Upper lobe of left lung (tissue), 6 donors: Measurements from ENCODE around the gene TMBIM6. TPM values are rescaled to one million over a fixed set of nuclear protein-coding genes. Genes with fewer than 3 reads are reported as not detected.

ENCODE experiments used
- ATAC-seq, 2 donors: fragments of 200-7000 bp; cut with Tn5 transposase; one replicate each; pipeline ENCODE4 v1.9.1; 2022; ENCODE audit warnings: mild to moderate bottlenecking in 2 of 2, moderate library complexity in 2 of 2; ENCODE audit not compliant: low FRiP score in 2 of 2
- DNase-seq, 2 donors: peaks; one replicate each; pipeline ENCODE4 v3.0.0-alpha.2; 2019 to 2020
- H3K27ac ChIP-seq, 4 donors: fragments of 200-600 bp; sonication (generic); one replicate each; pipeline ENCODE4 v1.5.1; 2016 to 2019
- H3K27me3 ChIP-seq, 4 donors: fragments of 200-600 bp; sonication (generic); one replicate each; pipeline ENCODE4 v1.5.1; 2017 to 2019
- H3K36me3 ChIP-seq, 4 donors: fragments of 200-600 bp; sonication (generic); one replicate each; pipeline ENCODE4 v1.5.1; 2016 to 2019
- H3K4me1 ChIP-seq, 4 donors: fragments of 200-600 bp; sonication (generic); one replicate each; pipeline ENCODE4 v1.5.1; 2018 to 2019
- H3K4me3 ChIP-seq, 4 donors: fragments of 200-600 bp; sonication (generic); one replicate each; pipeline ENCODE4 v1.5.1; 2017 to 2019; ENCODE audit warnings: mild to moderate bottlenecking in 2 of 4, moderate library complexity in 1 of 4
- H3K9me3 ChIP-seq, 4 donors: fragments of 200-600 bp; sonication (generic); one replicate each; pipeline ENCODE4 v1.5.1; 2018 to 2019
- EP300 ChIP-seq, 4 donors: sonication (generic); formaldehyde crosslinking; IDR thresholded peaks; one replicate each; pipeline ENCODE4 v1.5.1; 2017; ENCODE audit warnings: antibody characterized with exemption in 4 of 4, control low read depth in 2 of 4
- POLR2A ChIP-seq, 4 donors: fragments of 450-650 bp; IDR thresholded peaks; one replicate each; pipeline ENCODE4 v1.5.1; 2016 to 2017; ENCODE audit warnings: antibody characterized with exemption in 4 of 4, mild to moderate bottlenecking in 2 of 4
- POLR2AphosphoS5 ChIP-seq, 2 donors: sonication (generic); formaldehyde crosslinking; IDR thresholded peaks; one replicate each; pipeline ENCODE4 v1.5.1; 2017; ENCODE audit warnings: antibody characterized with exemption in 2 of 2
- WGBS, 2 donors: methylation state at CpG; one replicate each; pipeline ENCODE4 v1.1.5; 2017 to 2018; 5-methylcytosine and 5-hydroxymethylcytosine counted together
- total RNA-seq, 6 donors: library from RNA; depleted of rRNA in 4 of 6; stranded (reverse); fragments of >200 nt in 4 of 6; gene quantifications; one replicate each; pipeline versions ENCODE4 v1.1.0 to v1.2.1, GENCODE V29; 2016 to 2021
- TF ChIP-seq, protein P1 (sequence below), 6 experiments: fragments of 450-650 bp in 4 of 6; fragments of 200-600 bp in 2 of 6; sonication (generic) in 2 of 6; IDR thresholded peaks; one replicate each; pipeline ENCODE4 v1.5.1; 2016 to 2019; ENCODE audit warnings: antibody characterized with exemption in 6 of 6
- donor health status: DM: no; HTN: no; CAD: no; lungs with moderate emphysema.
- donor health status: DM: no; HTN: yes; CAD: no; lungs with severe emphysema.

The TMBIM6 gene, protein sequence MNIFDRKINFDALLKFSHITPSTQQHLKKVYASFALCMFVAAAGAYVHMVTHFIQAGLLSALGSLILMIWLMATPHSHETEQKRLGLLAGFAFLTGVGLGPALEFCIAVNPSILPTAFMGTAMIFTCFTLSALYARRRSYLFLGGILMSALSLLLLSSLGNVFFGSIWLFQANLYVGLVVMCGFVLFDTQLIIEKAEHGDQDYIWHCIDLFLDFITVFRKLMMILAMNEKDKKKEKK
- 100 to 1,000 TPM; 185 to 831 (median 594) TPM for total RNA-seq

DNA sequence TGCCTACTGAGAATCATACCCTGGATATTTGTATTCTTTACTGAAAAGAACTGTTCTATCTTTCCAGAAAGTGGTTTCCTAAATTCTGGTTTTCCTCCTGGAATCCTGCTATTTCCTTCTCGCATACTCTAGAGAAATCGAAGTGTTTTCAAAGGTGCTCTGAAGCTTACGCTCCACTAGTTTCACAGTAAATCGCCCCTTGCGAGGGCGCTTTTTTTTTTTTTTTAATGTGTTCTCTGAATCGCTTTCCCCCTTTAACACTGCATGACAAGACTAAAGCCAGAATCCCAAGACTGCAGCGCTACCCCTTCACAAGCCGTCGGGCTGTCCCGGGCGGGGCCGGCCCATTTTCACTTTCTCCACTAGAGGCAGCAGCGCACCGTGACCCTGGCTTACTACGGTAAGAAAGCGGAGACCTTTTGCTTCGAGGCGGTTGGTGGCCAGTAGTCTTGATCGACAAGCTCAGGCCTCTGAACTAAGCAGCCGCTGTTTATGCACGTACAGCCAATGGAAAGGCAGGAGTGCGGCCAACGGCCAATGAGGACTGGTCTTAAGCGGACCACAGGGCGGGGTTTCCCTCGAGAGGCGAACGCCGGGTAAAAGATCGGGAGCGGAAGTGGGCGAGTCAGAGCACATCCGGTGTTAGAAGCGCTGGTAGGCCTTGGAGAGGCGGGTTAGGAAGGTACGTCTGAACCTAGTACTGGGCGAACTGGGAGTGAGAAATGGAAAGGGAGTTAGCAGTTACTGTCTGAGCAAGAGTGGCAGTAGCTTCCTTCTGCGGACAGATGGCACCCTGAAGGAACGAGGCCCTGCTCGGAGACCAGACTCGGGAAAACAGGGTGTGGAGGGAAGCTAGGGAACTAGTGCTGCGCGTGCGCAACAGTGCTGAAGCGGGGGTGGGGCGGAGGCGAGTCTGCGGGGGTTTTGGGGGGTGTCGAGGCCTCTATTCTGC lies at the start of gene TMBIM6:
Gene TMBIM6, plus strand, starts transcription at position 628 of the 952 bp plus-strand sequence. CDS start 10,937 bp downstream, outside the sequence.
- WGBS, 2 donors = 5% methylated on average over 43 to 44 of the region's 50 CpGs
- TF ChIP-seq EP300 (IDR thresholded peaks at IDR 0.05) (peak in 2 of 4 donors; percentile 6 to 82), POLR2A (IDR thresholded peaks at IDR 0.05) (peak; percentile 91 to 99 (median 98)), POLR2AphosphoS5 (IDR thresholded peaks at IDR 0.05) (peak; percentile 99 to 100)
- TF ChIP-seq, protein P1, sequence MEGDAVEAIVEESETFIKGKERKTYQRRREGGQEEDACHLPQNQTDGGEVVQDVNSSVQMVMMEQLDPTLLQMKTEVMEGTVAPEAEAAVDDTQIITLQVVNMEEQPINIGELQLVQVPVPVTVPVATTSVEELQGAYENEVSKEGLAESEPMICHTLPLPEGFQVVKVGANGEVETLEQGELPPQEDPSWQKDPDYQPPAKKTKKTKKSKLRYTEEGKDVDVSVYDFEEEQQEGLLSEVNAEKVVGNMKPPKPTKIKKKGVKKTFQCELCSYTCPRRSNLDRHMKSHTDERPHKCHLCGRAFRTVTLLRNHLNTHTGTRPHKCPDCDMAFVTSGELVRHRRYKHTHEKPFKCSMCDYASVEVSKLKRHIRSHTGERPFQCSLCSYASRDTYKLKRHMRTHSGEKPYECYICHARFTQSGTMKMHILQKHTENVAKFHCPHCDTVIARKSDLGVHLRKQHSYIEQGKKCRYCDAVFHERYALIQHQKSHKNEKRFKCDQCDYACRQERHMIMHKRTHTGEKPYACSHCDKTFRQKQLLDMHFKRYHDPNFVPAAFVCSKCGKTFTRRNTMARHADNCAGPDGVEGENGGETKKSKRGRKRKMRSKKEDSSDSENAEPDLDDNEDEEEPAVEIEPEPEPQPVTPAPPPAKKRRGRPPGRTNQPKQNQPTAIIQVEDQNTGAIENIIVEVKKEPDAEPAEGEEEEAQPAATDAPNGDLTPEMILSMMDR (IDR thresholded peaks at IDR 0.05) = peak; percentile 94 to 97 (median 97)
- Histone ChIP-seq H3K36me3 (peaks cover 0 to 5% (median 0%) of the 10 kb centered on the region in 4 donors), H3K4me3 (peak within 1 kb of the TSS; percentile 58 to 81 (median 68)), H3K4me1 (peaks cover 35 to 48% (median 38%) of the 10 kb centered on the region in 4 donors), H3K27ac (peak within 1 kb of the TSS; percentile 95 to 99 (median 98)), H3K27me3 (no peaks in the 10 kb centered on the region), H3K9me3 (no peaks in the 10 kb centered on the region)
- ATAC-seq (peak; percentile 98 to 100), DNase-seq (peak; percentile 94 to 100)

DNA sequence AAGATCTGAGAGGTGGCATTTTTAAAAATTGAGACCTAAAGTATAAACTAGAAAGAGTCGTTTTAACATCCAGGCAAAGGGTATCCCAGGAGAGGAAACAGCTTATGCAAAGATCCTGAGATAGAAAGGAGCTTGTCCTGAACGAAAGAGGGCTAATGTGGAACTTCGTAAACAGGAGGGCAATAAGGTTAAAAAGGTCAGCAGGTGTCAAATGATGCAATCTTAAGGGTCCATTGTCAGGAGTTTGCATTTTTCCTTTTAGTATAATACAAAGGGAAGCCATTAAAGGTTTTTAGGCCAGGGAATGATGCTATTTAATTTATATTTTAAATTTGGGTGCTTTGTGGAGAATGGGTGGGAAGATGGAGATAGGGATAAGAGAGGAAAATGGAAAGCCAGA lies 48.5 kb upstream of the TMBIM6 start:
- TF ChIP-seq EP300 (IDR thresholded peaks at IDR 0.05) (no peak), POLR2AphosphoS5 (IDR thresholded peaks at IDR 0.05) (no peak), POLR2A (IDR thresholded peaks at IDR 0.05) (no peak)
- TF ChIP-seq, protein P1 (IDR thresholded peaks at IDR 0.05) = no peak
- ATAC-seq (no peak), DNase-seq (no peak)
- Histone ChIP-seq H3K4me1 (peaks cover 19 to 37% (median 30%) of the 10 kb centered on the region in 4 donors), H3K36me3 (no peaks in the 10 kb centered on the region), H3K27ac (no peak overlapping the region), H3K9me3 (no peaks in the 10 kb centered on the region), H3K4me3 (no peak overlapping the region), H3K27me3 (no peaks in the 10 kb centered on the region)
- WGBS, 2 donors = 50 to 54% methylated on average over 3 of the region's 3 CpGs

DNA sequence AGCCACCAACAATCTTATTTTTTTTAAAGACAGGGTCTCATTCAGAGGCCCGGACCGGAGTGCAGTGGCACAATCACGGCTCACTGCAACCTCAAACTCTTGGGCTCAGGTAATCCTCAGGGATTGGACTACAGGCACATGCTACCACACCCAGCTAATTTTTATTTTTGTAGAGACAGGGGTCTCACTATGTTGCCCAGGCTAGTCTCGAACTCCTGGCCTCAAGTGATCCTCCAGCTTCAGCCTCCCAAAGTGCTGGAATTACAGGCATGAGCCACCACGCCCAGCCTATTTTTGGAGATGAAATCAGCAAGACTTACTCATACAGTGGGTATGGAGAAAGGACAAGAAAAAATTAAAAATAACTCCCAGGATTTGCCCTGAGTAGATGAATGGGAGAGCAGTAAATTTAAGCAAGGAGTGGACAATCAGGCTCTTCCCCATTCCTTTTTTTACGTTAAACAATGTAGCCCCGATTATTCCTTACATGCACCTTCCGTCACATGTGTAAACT lies 47.4 kb upstream of the TMBIM6 start:
- H3K36me3 ChIP-seq = no peaks in the 10 kb centered on the region
- WGBS, 2 donors = 86 to 91% methylated on average over 8 of the region's 8 CpGs
- peaks cover 28 to 44% (median 39%) of the 10 kb centered on the region in 4 donors for H3K4me1 ChIP-seq
- no peak for TF ChIP-seq POLR2A (IDR thresholded peaks at IDR 0.05)
- no peak for TF ChIP-seq POLR2AphosphoS5 (IDR thresholded peaks at IDR 0.05)
- TF ChIP-seq, protein P1 (IDR thresholded peaks at IDR 0.05) = no peak
- no peak for TF ChIP-seq EP300 (IDR thresholded peaks at IDR 0.05)
- ATAC-seq = no peak
- H3K9me3 ChIP-seq = no peaks in the 10 kb centered on the region
- no peak for DNase-seq
- no peak overlapping the region for H3K27ac ChIP-seq
- no peak overlapping the region for H3K4me3 ChIP-seq
- no peaks in the 10 kb centered on the region for H3K27me3 ChIP-seq

DNA sequence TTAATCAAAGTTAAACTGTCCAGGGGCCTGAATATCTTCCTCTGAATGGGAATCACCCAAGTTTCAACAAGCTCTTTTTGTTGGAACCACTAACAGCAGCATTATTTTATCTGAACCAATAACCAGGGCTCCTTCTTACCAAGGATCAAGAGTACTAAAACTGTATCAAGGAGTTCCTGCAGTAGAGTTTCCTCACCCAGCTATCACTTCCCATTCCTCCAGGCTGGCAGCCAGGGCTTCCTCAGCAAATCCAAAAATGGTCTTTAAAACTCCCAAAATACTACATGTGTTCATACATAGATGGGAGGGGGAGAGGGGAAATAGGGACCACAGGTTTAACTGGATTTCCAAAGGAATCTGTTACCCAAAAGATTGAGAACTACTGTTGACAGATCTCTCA lies 44.6 kb upstream of the TMBIM6 start:
- Histone ChIP-seq H3K9me3 (no peaks in the 10 kb centered on the region), H3K27me3 (no peaks in the 10 kb centered on the region), H3K4me3 (no peak overlapping the region), H3K4me1 (peaks cover 19 to 39% (median 32%) of the 10 kb centered on the region in 4 donors), H3K27ac (peak overlapping the region in 2 of 4 donors; percentile 35 to 61), H3K36me3 (no peaks in the 10 kb centered on the region)
- ATAC-seq = no peak
- DNase-seq = no peak
- TF ChIP-seq POLR2A (IDR thresholded peaks at IDR 0.05) (no peak), EP300 (IDR thresholded peaks at IDR 0.05) (no peak), POLR2AphosphoS5 (IDR thresholded peaks at IDR 0.05) (no peak)
- TF ChIP-seq, protein P1 (IDR thresholded peaks at IDR 0.05) = no peak
